Neural cell (in vitro differentiated cells): ENCODE measurements around the gene DEFB116. TPM values are rescaled to one million over a fixed set of nuclear protein-coding genes. Genes with fewer than 3 reads are reported as not detected.

Experiments
- H2AFZ ChIP-seq: fragments of 200-600, 300-800 bp; sonication (generic), shearing (Covaris generic); 2 replicates; pipeline ENCODE4 v1.6.0; 2014; ENCODE audit warnings: low read depth, mild to moderate bottlenecking, antibody characterized with exemption, low read length, moderate library complexity
- H3F3A ChIP-seq: fragments of 200-600 bp; shearing (Covaris generic); 2 replicates; pipeline ENCODE4 v1.6.1; 2016; ENCODE audit warnings: mild to moderate bottlenecking, moderate library complexity, mixed read lengths, antibody characterized with exemption, low read length; ENCODE audit not compliant: insufficient read depth, poor library complexity, severe bottlenecking
- H3K27ac ChIP-seq: fragments of 200-600, 300-800 bp; sonication (generic), shearing (Covaris generic); 2 replicates; pipeline ENCODE4 v1.5.1; 2014; ENCODE audit warnings: mild to moderate bottlenecking, low read length, moderate library complexity
- H3K27me3 ChIP-seq: fragments of 300-800, 200-600 bp; sonication (generic), shearing (Covaris generic); 2 replicates; pipeline ENCODE4 v1.6.0; 2014; ENCODE audit warnings: mild to moderate bottlenecking, low read depth, low read length, moderate library complexity; ENCODE audit not compliant: insufficient read depth
- H3K36me3 ChIP-seq: fragments of 300-800, 200-600 bp; sonication (generic), shearing (Covaris generic); 2 replicates; pipeline ENCODE4 v1.5.1; 2014; ENCODE audit warnings: mild to moderate bottlenecking, antibody characterized with exemption, low read length, moderate library complexity; ENCODE audit not compliant: insufficient read depth
- H3K4me2 ChIP-seq: fragments of 300-800, 200-600 bp; sonication (generic), shearing (Covaris generic); 2 replicates; pipeline ENCODE4 v1.6.0; 2014; ENCODE audit warnings: mild to moderate bottlenecking, low read length
- H3K4me3 ChIP-seq: fragments of 300-800, 200-600 bp; sonication (generic), shearing (Covaris generic); 2 replicates; pipeline ENCODE4 v1.5.1; 2014; ENCODE audit warnings: mild to moderate bottlenecking, low read length, moderate library complexity
- H3K79me2 ChIP-seq: fragments of 200-600 bp; shearing (Covaris generic); replicated peaks from 2 replicates; pipeline ENCODE4 v1.6.0; 2014; ENCODE audit warnings: mild to moderate bottlenecking, low read length, moderate library complexity; ENCODE audit not compliant: insufficient read depth
- H3K9ac ChIP-seq: fragments of 300-800, 200-600 bp; sonication (generic), shearing (Covaris generic); 2 replicates; pipeline ENCODE4 v1.6.1; 2016; ENCODE audit warnings: mild to moderate bottlenecking, low read length, mixed read lengths
- H3K9me2 ChIP-seq: fragments of 200-600 bp; shearing (Covaris generic); 2 replicates; pipeline ENCODE4 v1.6.1; 2016; ENCODE audit warnings: mild to moderate bottlenecking, low read length, mixed read lengths; ENCODE audit not compliant: insufficient read depth
- H3K9me3 ChIP-seq: fragments of 200-600, 300-800 bp; sonication (generic), shearing (Covaris generic); 2 replicates; pipeline ENCODE4 v1.6.1; 2016; ENCODE audit warnings: mild to moderate bottlenecking, mixed run types, low read length, moderate library complexity, mixed read lengths
- H4K20me1 ChIP-seq: fragments of 200-600 bp; shearing (Covaris generic); 2 replicates; pipeline ENCODE4 v1.6.1; 2016; ENCODE audit warnings: mild to moderate bottlenecking, mixed run types; ENCODE audit not compliant: insufficient read depth
- CTCF ChIP-seq: fragments of 450-650 bp; IDR thresholded peaks from 2 replicates; pipeline ENCODE4 v1.5.1; 2014; ENCODE audit warnings: antibody characterized with exemption, mild to moderate bottlenecking, moderate library complexity; ENCODE audit not compliant: poor library complexity, severe bottlenecking
- EP300 ChIP-seq: fragments of 450-650 bp; conservative IDR thresholded peaks from 2 replicates; pipeline ENCODE4 v1.6.1; 2014; ENCODE audit warnings: antibody characterized with exemption, mild to moderate bottlenecking, moderate library complexity; ENCODE audit not compliant: poor library complexity, severe bottlenecking
- EZH2 ChIP-seq: fragments of 200-600, 300-800 bp; shearing (Covaris generic), sonication (generic); IDR thresholded peaks from 2 replicates; pipeline ENCODE4 v1.6.1; 2014; ENCODE audit warnings: antibody characterized with exemption, low read length, borderline replicate concordance, mild to moderate bottlenecking; ENCODE audit not compliant: insufficient read depth, poor library complexity, severe bottlenecking
- MXI1 ChIP-seq: fragments of 450-650 bp; conservative IDR thresholded peaks from 2 replicates; pipeline ENCODE4 v1.6.1; 2014; ENCODE audit warnings: antibody characterized with exemption, mild to moderate bottlenecking; ENCODE audit not compliant: poor library complexity, severe bottlenecking
- POLR2AphosphoS5 ChIP-seq: IDR thresholded peaks from 2 replicates; pipeline ENCODE4 v1.6.1; 2012
- RAD21 ChIP-seq: fragments of 450-650 bp; conservative IDR thresholded peaks from 2 replicates; pipeline ENCODE4 v1.6.1; 2014; ENCODE audit warnings: antibody characterized with exemption, mild to moderate bottlenecking, moderate library complexity
- REST ChIP-seq: IDR thresholded peaks from 2 replicates; pipeline ENCODE4 v1.6.1; 2012; ENCODE audit warnings: borderline replicate concordance
- SMC3 ChIP-seq: fragments of 450-650 bp; conservative IDR thresholded peaks from 2 replicates; pipeline ENCODE4 v1.6.1; 2014; ENCODE audit warnings: antibody characterized with exemption, mild to moderate bottlenecking, moderate library complexity; ENCODE audit not compliant: poor library complexity
- TAF1 ChIP-seq: IDR thresholded peaks from 2 replicates; pipeline ENCODE4 v1.6.1; 2012; ENCODE audit warnings: low read depth
- polyA plus RNA-seq: library from polyadenylated mRNA; depleted of rRNA; stranded (reverse); fragments of >200 nt; gene quantifications from 2 replicates; pipeline ENCODE4 v1.2.3, GENCODE V29; 2014
- small RNA-seq, 3 experiments: library from RNA; depleted of rRNA; stranded (forward); fragments of <200 nt; gene quantifications; one replicate each; pipeline ENCODE3, GENCODE V24; 2012

DEFB116 gene
- polyA plus RNA-seq, 1 donor from 2014 or later, result not detected

GRCh38 chr20:31256959-31257358 is 51.4 kb downstream of the DEFB116 start:
- Histone ChIP-seq H3K27ac (no peak overlapping the region), H3K27me3 (no peaks in the 10 kb centered on the region), H3K79me2 (no peaks in the 10 kb centered on the region), H3K9me3 (peaks cover 8% of the 10 kb centered on the region), H3F3A (no peaks in the 10 kb centered on the region), H3K4me2 (no peak overlapping the region), H2AFZ (no peak overlapping the region), H3K36me3 (no peaks in the 10 kb centered on the region), H4K20me1 (no peaks in the 10 kb centered on the region), H3K9me2 (no peaks in the 10 kb centered on the region), H3K9ac (no peak overlapping the region), H3K4me3 (no peak overlapping the region)
- TF ChIP-seq CTCF, result no peak
- no peak for TF ChIP-seq POLR2AphosphoS5
- TF ChIP-seq MXI1, result no peak
- TF ChIP-seq SMC3, result no peak
- TF ChIP-seq RAD21, result no peak
- no peak for TF ChIP-seq EP300
- TF ChIP-seq EZH2, result no peak
- TF ChIP-seq REST, result no peak
- TF ChIP-seq TAF1, result no peak

Small RNA genes lying within 50 kb of the gene (small RNA-seq; reads per million reads assigned to genes)
- 0 reads per million in 3 experiments for gene RNA5SP480

Other genes with a start within 250 kb of the DEFB116 start
- not detected in 2 replicates for gene DEFB115, start 50.9 kb downstream of the DEFB116 start, polyA plus RNA-seq
- gene DEFB118, start 60.0 kb upstream of the DEFB116 start, polyA plus RNA-seq, result not detected in 2 replicates
- not detected in 2 replicates for gene DEFB119, start 82.0 kb upstream of the DEFB116 start, polyA plus RNA-seq
- not detected in 2 replicates for gene DEFB121, start 97.6 kb upstream of the DEFB116 start, polyA plus RNA-seq
- not detected in 2 replicates for gene DEFB123, start 132.0 kb upstream of the DEFB116 start, polyA plus RNA-seq
- not detected in 2 replicates for gene DEFB124, start 166.5 kb upstream of the DEFB116 start, polyA plus RNA-seq
- not detected in 2 replicates for gene REM1, start 166.7 kb upstream of the DEFB116 start, polyA plus RNA-seq
- 93.1 and 95.4 TPM in 2 replicates for gene HM13, start 205.9 kb upstream of the DEFB116 start, polyA plus RNA-seq